Upper lobe of right lung (tissue), 1 donor: ENCODE data around the gene SLC5A9. TPM values are rescaled to one million over a fixed set of nuclear protein-coding genes. Genes with fewer than 3 reads are reported as not detected.

Experiments used
- ATAC-seq: fragments of 200-7000 bp; cut with Tn5 transposase; one replicate; pipeline ENCODE4 v1.9.1; 2020; ENCODE audit warnings: mild to moderate bottlenecking, moderate library complexity
- DNase-seq: peaks from one replicate; pipeline ENCODE4 v3.0.0-alpha.2; 2020
- H3K27ac ChIP-seq: fragments of 200-600 bp; one replicate; pipeline ENCODE4 v1.8.0; 2022
- H3K27me3 ChIP-seq: fragments of 200-600 bp; one replicate; pipeline ENCODE4 v1.8.0; 2022; ENCODE audit warnings: mild to moderate bottlenecking
- H3K36me3 ChIP-seq: fragments of 200-600 bp; one replicate; pipeline ENCODE4 v1.8.0; 2022
- H3K4me1 ChIP-seq: fragments of 200-600 bp; one replicate; pipeline ENCODE4 v1.8.0; 2022
- H3K4me3 ChIP-seq: fragments of 200-600 bp; one replicate; pipeline ENCODE4 v1.8.0; 2022; ENCODE audit warnings: mild to moderate bottlenecking
- H3K9me3 ChIP-seq: fragments of 200-600 bp; one replicate; pipeline ENCODE4 v1.8.0; 2022
- CTCF ChIP-seq: fragments of 200-600 bp; IDR thresholded peaks from one replicate; pipeline ENCODE4 v1.8.0; 2022; ENCODE audit warnings: antibody characterized with exemption
- intact Hi-C: fragments of 100-400 bp; cut with DNase I; formaldehyde crosslinking; loops from one replicate; pipeline ENCODE4 v1.11.0; 2022
- long read RNA-seq: library from polyadenylated mRNA; unstranded; transcript quantifications from one replicate; pipeline ENCODE4 v2.0.0, GENCODE V29; 2021
- total RNA-seq: library from RNA; stranded (reverse); fragmentation: NEBNext Ultra II Directional; extraction: Animal tissue kit (Norgen Biotek cat#: 25700); gene quantifications from one replicate; pipeline ENCODE4 v1.2.1, GENCODE V29; 2021
- donor health status: DM: no; HTN: yes; CAD: no; lungs with severe emphysema.

SLC5A9 gene
- total RNA-seq, result 4.7 TPM
- long read RNA-seq, partial matches to known transcripts, result 6 of 12 reads
- long read RNA-seq, other reads (novel, unspliced or antisense), result 4 of 12 reads

DNA sequence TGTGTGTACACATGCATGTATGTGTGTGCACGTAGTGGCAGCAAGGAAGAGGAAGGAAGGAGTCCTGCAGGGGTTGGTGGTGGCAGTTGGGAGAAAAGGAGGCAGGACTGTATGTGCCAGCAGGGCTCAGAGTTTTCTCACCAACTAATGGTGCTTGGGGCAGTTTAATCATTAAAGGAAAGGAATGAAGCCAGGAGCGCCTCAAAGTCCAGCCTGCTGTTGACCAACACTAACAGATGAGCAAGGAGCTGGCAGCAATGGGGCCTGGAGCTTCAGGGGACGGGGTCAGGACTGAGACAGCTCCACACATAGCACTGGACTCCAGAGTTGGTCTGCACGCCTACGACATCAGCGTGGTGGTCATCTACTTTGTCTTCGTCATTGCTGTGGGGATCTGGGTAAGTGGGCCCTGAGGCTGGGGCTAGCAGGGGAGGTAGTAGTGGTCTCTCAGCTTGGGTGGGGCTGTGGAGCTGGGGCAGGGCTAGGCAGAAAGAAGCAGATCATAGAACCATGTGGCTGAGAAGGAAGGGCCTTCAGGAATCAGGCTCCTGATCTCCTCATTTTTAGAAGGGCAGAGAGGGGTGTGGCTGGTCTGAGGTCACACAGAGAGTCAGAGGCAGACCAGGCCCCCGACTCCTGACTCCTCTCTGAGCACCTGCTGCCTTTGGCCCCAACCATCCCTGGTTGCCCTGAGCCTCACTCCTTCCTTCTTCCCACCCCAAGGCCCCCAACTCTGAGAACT lies at the start of gene SLC5A9:
SLC5A9 (plus strand) TSS at position 216 of the 742 bp plus-strand sequence; CDS start at position 237, 21 bp downstream.
- intact Hi-C loops, result no loop called here
- DNase-seq, result no peak
- Histone ChIP-seq H3K27ac (no peak within 1 kb of the TSS), H3K27me3 (no peaks in the 10 kb centered on the region), H3K4me3 (no peak within 1 kb of the TSS), H3K4me1 (no peaks in the 10 kb centered on the region), H3K9me3 (no peaks in the 10 kb centered on the region), H3K36me3 (no peaks in the 10 kb centered on the region)
- ATAC-seq, result peak; percentile 61
- no peak for TF ChIP-seq CTCF

DNA sequence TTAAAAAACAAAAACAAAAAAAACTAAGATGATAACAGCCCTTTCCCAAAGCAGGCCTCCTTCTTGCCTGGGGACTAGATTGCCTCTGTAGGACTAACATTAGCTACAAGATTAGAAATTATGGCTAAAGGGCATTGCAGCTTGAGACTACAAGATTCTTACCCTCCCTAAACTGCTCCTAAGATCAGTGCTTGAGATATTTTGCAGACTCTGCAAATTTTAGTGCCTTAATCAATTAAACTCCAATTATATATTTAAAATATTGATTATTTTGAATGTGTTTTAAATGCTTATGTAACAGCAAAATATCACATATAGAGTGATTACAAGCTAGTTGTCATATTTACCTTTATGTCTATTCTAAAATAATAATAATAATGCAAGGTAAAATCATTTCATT lies 47.4 kb upstream of the SLC5A9 start:
- ATAC-seq (no peak), DNase-seq (no peak)
- intact Hi-C loops, result no loop called here
- H3K27ac ChIP-seq, result no peak overlapping the region
- no peaks in the 10 kb centered on the region for H3K36me3 ChIP-seq
- no peaks in the 10 kb centered on the region for H3K9me3 ChIP-seq
- no peak for TF ChIP-seq CTCF
- H3K4me3 ChIP-seq, result no peak overlapping the region
- H3K4me1 ChIP-seq, result no peaks in the 10 kb centered on the region
- no peaks in the 10 kb centered on the region for H3K27me3 ChIP-seq

DNA sequence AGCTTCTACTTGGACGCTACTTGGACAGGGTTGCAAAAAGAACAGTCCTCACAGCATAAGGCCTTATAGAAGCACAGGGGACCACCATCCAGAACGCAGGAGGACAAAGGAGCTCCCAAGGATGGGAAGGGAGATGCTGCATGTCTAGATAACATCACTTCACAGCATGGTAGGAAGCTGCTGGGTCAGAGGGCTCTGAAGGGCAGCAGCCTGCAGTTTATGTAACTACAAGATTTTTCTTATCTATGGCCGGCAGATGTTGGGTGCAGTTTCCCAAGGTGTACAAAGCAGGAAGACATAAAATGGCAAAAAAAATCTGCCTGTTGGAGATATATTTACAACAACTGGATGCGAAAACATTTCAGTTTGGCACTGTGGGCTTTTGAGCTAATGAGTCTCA lies 45.3 kb upstream of the SLC5A9 start:
- Histone ChIP-seq H3K4me1 (no peaks in the 10 kb centered on the region), H3K9me3 (no peaks in the 10 kb centered on the region), H3K36me3 (no peaks in the 10 kb centered on the region), H3K4me3 (no peak overlapping the region), H3K27ac (no peak overlapping the region), H3K27me3 (no peaks in the 10 kb centered on the region)
- intact Hi-C loops, result no loop called here
- DNase-seq (no peak), ATAC-seq (no peak)
- no peak for TF ChIP-seq CTCF

DNA sequence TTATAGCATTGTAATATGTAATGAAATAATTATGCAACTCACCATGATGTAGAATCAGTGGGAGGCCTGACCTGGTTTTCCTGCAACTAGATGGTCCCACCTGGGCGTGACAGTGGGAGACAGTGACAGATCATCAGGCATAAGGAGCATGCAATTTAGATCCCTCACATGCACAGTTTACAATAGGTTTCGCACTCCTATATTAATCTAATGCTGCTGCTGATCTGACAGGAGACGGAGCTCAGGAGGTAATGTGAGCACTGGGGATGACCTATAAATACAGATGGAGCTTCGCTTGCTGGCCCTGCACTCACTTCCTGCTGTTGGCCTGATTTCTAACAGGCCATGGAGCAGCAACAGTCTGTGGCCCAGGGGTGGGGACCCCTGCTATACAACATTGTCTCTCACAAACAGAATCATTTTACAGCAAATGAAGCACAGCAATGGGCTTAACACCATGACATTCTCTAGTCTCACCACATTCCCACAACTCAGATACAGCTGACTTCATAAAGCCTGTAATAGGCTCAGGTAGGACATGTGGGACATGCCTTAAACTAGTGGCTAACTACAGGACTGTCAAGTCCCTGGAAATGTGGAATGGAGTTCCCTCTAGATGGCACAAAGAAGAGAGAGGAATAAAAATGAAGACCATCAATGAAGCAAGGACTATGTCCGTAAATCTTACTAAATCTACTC lies 40.7 kb upstream of the SLC5A9 start:
- no peak overlapping the region for H3K4me3 ChIP-seq
- intact Hi-C loops, result no loop called here

DNA sequence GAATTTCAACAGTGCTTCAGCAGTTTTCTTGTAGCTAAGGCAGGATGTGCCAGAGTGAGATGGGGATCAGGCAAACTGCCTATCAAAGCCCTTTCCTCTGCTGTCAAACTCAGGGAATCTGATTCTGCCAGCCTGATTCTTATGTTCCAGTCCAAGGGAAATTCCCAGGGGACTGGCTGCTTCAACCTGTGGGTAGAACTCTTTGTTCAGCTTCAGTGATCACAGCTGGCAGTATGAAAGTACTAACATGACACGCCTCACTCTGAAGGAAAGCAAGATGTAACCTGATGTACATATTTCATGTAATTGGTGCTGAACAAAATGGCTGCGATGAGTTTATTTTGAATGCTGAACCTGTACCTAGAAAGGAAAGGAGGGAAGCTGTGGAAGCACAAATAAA lies 40.1 kb upstream of the SLC5A9 start:
- Histone ChIP-seq H3K4me1 (no peaks in the 10 kb centered on the region), H3K27me3 (no peaks in the 10 kb centered on the region), H3K9me3 (no peaks in the 10 kb centered on the region), H3K4me3 (no peak overlapping the region), H3K36me3 (no peaks in the 10 kb centered on the region), H3K27ac (no peak overlapping the region)
- TF ChIP-seq CTCF, result no peak
- intact Hi-C loops, result no loop called here
- ATAC-seq (no peak), DNase-seq (no peak)

More for the DNA sequence above, 40.7 kb upstream of the SLC5A9 start:
- H3K9me3 ChIP-seq, result no peaks in the 10 kb centered on the region
- no peaks in the 10 kb centered on the region for H3K27me3 ChIP-seq
- no peak for TF ChIP-seq CTCF
- H3K36me3 ChIP-seq, result no peaks in the 10 kb centered on the region
- H3K27ac ChIP-seq, result no peak overlapping the region
- no peak for ATAC-seq
- H3K4me1 ChIP-seq, result no peaks in the 10 kb centered on the region
- no peak for DNase-seq
